ENCODE results near the gene C1orf159.

C1orf159 gene

GRCh38 chr1:1157914-1158710 is 42.2 kb upstream of the C1orf159 start:
- peak overlapping the region; percentile 61 to 93 for H3K4me3 ChIP-seq
- intact Hi-C loops (cut with DNase I; ENCODE audit: low total_unique reads): no loop called here
- H3K9me3 ChIP-seq: no peaks in the 10 kb centered on the region
- TF ChIP-seq CTCF (IDR thresholded peaks at IDR 0.05): no peak
- peak overlapping the region; percentile 92 to 93 for H3K27ac ChIP-seq
- H3K27me3 ChIP-seq: peaks cover 2 to 19% of the 10 kb centered on the region in 2 donors
- DNase-seq: peak in 1 of 2 donors; percentile 28
- H3K36me3 ChIP-seq: no peaks in the 10 kb centered on the region
- H3K4me1 ChIP-seq: peaks cover 0 to 17% (median 8%) of the 10 kb centered on the region in 4 donors

GRCh38 chr1:1157426-1157913 is 41.6 kb upstream of the C1orf159 start:
- H3K27me3 ChIP-seq: peaks cover 0 to 12% of the 10 kb centered on the region in 2 donors
- peak; percentile 87 to 92 for DNase-seq
- H3K36me3 ChIP-seq: no peaks in the 10 kb centered on the region
- H3K27ac ChIP-seq: peak overlapping the region; percentile 92 to 93
- intact Hi-C loops (cut with DNase I; ENCODE audit: low total_unique reads): no loop called here
- peak overlapping the region; percentile 61 to 93 for H3K4me3 ChIP-seq
- no peaks in the 10 kb centered on the region for H3K9me3 ChIP-seq
- no peak for TF ChIP-seq CTCF (IDR thresholded peaks at IDR 0.05)
- peaks cover 0 to 17% (median 8%) of the 10 kb centered on the region in 4 donors for H3K4me1 ChIP-seq

GRCh38 chr1:1157033-1157365 is 41.1 kb upstream of the C1orf159 start:
- H3K9me3 ChIP-seq: no peaks in the 10 kb centered on the region
- intact Hi-C loops (cut with DNase I; ENCODE audit: low total_unique reads): no loop called here
- H3K36me3 ChIP-seq: no peaks in the 10 kb centered on the region
- no peak for TF ChIP-seq CTCF (IDR thresholded peaks at IDR 0.05)
- peaks cover 0 to 17% (median 8%) of the 10 kb centered on the region in 4 donors for H3K4me1 ChIP-seq
- no peak overlapping the region for H3K4me3 ChIP-seq
- no peak for DNase-seq
- H3K27ac ChIP-seq: no peak overlapping the region
- peaks cover 0 to 8% of the 10 kb centered on the region in 2 donors for H3K27me3 ChIP-seq

GRCh38 chr1:1156140-1157032 is 40.5 kb upstream of the C1orf159 start:
- H3K4me3 ChIP-seq: no peak overlapping the region
- TF ChIP-seq CTCF (IDR thresholded peaks at IDR 0.05): no peak
- no peak overlapping the region for H3K27ac ChIP-seq
- peaks cover 0 to 17% (median 8%) of the 10 kb centered on the region in 4 donors for H3K4me1 ChIP-seq
- intact Hi-C loops (cut with DNase I; ENCODE audit: low total_unique reads): no loop called here
- H3K27me3 ChIP-seq: peaks cover 0 to 1% of the 10 kb centered on the region in 2 donors
- H3K36me3 ChIP-seq: no peaks in the 10 kb centered on the region
- no peaks in the 10 kb centered on the region for H3K9me3 ChIP-seq
- DNase-seq: no peak

- no peaks in the 10 kb centered on the region for H3K36me3 ChIP-seq
- no peaks in the 10 kb centered on the region for H3K9me3 ChIP-seq
- intact Hi-C loops (cut with DNase I; ENCODE audit: low total_unique reads): no loop called here
- DNase-seq: no peak
- H3K27ac ChIP-seq: no peak overlapping the region
- no peak overlapping the region for H3K4me3 ChIP-seq
- no peaks in the 10 kb centered on the region for H3K27me3 ChIP-seq
- peaks cover 0 to 17% (median 8%) of the 10 kb centered on the region in 4 donors for H3K4me1 ChIP-seq
- TF ChIP-seq CTCF (IDR thresholded peaks at IDR 0.05): no peak
These were observed 39.4 kb upstream of the C1orf159 start for GRCh38 chr1:1155258-1155657.

All from tibial artery (tissue), 4 donors.